ENCODE data around the gene PPFIA2.

The PPFIA2 gene

DNA sequence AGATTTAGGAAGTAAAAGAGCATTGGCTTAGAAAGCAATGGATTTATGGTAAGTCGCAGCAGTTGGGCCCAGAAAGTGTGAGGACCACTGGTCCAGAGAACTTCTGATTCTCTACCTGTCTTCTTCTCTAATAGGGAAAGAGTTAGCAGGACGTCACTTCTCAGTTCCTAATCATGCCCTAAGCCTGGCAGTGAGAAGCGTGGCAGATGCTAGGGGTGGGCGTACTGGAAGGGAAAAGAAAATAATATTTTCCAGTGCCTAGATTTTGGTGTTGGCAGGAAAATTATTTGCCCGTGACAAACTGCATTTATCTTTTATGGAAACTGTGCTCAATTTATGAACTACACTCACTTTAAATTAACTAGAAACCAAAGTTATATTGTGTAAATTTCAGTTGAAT is 212.3 kb downstream of the PPFIA2 start:
- no peak for DNase-seq (ENCODE audit: low read depth)

- no peak for DNase-seq (ENCODE audit: low read depth)
These were observed 215.5 kb downstream of the PPFIA2 start for GRCh38 chr12:81543621-81544139.

DNA sequence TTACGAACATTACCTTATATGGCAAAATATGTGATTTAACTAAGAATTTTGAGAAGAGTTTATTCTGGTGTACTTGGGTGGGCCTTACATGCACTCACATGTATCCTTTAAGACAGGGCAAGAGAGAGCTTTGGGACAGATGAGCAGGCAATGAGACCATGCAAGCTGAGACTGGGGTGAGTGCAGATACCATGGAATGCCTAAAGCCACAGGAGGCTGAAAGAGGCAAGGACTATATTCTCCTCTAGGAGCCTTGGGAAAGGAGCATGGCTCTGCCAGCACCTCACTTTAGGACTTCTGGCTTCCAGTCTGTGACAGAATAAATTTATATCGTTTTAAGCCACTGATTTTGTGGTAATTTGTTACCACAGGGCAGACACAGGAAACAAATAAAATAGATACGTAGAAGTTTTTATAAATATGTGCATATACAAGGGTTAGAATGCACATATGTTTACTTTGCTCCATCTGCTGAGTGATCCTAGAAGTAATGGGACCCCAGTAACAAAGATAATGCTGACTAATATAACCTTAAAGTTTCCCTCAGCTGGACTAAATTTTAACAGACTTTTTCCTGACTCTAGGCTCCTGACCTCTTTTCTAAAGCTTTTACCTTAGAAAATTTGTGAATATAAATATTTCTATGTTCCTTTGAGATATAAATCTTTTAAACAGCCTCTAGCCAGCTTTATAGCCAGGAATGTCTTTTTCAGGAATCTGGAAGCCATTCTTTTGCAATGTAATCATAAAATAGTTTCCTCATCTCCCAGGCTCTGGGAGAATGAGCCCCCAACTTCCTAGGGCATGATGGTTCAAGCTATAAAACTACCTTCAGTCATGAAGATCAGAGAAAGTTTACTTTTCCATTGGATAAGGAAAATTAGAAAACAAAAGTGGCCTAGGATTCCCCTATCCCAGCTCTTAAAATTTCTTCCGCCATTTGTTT is 216.8 kb downstream of the PPFIA2 start:
- no peak for DNase-seq (ENCODE audit: low read depth)

DNA sequence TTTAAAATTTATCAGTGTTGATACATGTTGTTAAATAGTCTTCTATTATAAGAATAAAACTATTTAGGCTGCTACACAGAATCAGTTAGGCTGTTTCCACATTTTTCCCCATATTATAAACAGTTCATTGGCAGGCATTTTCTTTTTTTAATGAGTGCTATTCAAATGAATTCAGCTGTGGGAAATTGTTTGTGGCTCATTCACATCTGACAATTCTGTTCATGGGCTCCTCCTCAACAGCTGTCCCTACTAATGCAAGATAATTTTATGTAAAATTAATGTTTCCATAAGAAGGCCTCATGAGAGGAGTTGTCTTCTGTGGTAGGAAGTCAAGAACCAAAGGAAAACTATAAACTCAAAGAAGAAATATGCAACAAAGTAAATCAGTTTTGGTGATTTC is 218.0 kb downstream of the PPFIA2 start:
- DNase-seq (ENCODE audit: low read depth) = no peak

DNA sequence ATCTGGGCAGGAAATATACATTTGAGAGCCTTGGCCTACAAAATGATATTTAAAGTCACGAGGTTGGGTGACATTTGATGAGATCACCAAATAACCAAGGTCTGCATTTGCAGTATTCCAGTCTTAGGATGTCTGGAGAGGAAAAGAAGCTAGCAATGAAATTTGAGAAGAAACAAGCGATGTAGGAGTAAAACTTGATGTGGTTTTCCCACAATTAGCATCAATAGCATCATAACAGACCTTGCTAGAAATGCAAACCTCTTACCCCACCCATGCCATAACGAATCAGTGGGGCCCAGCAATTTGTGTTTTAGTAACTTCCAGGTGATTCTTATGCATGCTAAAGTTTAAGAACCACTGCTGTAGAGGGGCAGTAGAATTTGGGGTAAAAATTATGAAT is 219.9 kb downstream of the PPFIA2 start:
- DNase-seq (ENCODE audit: low read depth) = no peak

- DNase-seq (ENCODE audit: low read depth) = no peak
These were observed 226.1 kb downstream of the PPFIA2 start for GRCh38 chr12:81533054-81533453.

DNA sequence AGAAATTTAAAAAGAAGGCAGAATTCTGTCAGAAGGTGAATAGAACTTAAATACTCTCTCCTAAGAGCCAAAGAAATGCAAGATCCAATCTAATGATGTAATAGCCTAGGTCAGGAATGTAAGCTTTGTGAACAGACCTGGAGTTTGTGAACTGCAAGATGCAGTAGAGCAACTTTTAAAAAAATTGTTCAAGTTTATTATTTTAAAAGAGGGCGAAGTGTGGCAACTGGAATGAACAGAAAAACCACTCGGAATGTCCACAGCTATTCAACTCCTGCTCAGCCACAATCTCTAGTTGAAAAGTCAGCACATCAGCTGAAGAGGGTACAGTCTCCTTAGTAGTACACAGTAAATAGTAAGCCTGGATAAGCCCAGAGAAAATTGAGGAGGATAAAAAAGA is 228.8 kb downstream of the PPFIA2 start:
- no peak for DNase-seq (ENCODE audit: low read depth)

DNA sequence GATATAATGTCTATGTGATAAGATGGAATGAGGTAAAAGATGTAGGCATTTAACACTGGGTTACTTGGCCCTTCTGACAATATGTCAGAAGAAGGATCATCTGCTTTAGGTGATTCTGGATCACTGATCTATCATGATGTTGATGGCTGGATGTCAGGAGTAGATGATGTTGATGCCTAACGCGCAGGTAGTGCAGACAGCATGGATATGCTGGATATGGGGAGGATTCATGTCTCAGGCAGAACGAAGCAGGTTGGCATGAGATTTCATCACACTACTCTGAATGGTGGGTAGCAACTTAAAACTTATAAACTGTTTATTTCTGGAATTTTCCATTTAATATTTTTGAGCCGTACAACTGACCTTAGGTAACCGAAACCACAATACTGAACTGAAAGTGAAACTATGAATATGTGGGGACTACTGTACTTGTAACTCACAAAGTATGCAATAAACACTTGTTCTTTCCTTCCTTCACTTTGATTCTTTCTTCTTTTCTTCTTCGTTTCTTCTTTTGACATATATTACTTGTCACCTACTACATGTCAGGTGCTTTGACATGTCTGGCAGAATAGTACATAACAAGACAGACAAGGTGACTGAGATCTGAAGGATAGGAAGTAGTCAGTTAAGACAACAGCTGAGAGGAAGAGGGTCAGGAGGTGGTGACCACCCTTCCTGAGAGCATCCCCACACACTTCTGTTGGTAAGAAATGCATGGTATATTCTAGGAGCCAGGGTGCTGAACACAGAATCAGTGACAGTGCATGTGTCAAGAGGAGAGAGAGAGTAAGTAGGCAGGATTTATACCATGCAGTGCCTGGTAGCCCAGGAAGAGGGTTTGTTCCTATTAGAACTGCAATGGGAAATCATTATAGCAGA is 238.8 kb downstream of the PPFIA2 start:
- no peak for DNase-seq (ENCODE audit: low read depth)

DNA sequence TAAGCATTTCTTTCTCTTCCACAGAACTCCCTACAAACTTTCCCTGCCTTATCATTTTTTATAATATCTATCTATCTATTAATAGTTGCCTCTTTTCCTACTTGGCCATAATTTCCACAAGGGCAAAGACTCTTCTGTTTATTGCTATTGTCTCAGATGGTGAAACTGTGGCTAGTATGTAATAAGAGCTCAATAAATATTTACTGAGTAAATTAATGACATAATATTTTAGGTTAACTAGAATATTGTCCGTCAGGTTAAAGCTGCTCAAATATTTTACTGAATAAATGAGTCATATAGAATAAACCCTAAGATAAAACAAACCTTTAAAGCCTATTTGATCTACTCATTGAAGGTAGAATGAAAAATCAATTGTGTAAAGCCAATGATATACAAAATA is 240.5 kb downstream of the PPFIA2 start:
- no peak for DNase-seq (ENCODE audit: low read depth)

GRCh38 chr12:81517296-81517695 is 241.9 kb downstream of the PPFIA2 start:
- no peak for DNase-seq (ENCODE audit: low read depth)

GRCh38 chr12:81502912-81503695 is 256.0 kb downstream of the PPFIA2 start:
- peak; percentile 90 for DNase-seq (ENCODE audit: low read depth)

GRCh38 chr12:81500788-81501187 is 258.4 kb downstream of the PPFIA2 start:
- no peak for DNase-seq (ENCODE audit: low read depth)

- no peak for DNase-seq (ENCODE audit: low read depth)
These were observed 259.3 kb downstream of the PPFIA2 start for GRCh38 chr12:81499809-81500208.

DNA sequence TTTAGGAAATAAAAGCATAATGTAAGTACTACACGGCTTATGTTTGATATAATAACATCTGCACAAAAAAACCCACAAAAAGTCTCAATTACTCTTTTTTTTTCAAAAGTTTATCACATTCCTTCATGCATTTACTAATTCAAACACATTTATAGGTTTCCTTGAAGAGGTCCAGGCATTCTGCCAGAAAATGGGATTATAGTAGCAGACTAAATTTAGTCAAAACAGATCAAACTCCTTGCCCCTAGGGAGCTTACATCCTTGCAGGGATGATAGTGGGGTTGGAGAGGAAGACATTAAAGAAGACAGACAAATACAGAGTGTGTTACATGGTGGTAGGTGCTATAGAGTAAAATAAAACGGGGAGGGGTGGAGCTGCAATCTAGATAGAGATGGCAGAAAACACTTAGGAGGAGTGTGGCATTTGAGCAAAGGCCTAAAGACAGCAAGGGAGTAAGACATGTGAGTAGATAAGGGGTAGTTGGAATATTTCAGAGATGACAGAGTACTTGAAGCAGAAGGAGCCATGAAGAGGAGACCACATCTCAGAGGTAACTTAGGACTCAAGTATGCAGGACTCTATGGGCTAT is 266.9 kb downstream of the PPFIA2 start:
- peak; percentile 9 for DNase-seq (ENCODE audit: low read depth)

- DNase-seq (ENCODE audit: low read depth) = no peak
These were observed 286.2 kb downstream of the PPFIA2 start for GRCh38 chr12:81472934-81473333.

GRCh38 chr12:81470923-81471322 is 288.2 kb downstream of the PPFIA2 start:
- DNase-seq (ENCODE audit: low read depth) = no peak

DNA sequence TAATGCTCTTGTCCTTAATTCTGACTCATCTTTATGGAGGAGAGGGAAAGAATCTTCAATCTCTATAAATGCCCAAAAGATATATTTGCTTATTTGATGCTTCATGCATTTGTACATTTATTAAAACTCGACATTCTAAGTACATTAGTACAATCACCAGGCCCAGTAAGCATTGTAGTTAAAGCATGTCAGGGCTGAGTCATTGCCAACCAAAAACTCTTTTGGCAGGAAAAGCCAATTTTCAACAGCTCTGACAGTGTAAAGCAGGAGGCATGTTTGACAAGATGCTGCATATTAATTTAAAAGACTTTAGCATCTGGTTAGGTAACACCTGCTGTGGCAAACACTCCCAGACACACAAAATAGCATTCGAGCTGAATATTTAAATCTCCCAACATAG is 290.9 kb downstream of the PPFIA2 start:
- peak; percentile 71 for DNase-seq (ENCODE audit: low read depth)

GRCh38 chr12:81465876-81466275 is 293.3 kb downstream of the PPFIA2 start:
- no peak for DNase-seq (ENCODE audit: low read depth)

DNA sequence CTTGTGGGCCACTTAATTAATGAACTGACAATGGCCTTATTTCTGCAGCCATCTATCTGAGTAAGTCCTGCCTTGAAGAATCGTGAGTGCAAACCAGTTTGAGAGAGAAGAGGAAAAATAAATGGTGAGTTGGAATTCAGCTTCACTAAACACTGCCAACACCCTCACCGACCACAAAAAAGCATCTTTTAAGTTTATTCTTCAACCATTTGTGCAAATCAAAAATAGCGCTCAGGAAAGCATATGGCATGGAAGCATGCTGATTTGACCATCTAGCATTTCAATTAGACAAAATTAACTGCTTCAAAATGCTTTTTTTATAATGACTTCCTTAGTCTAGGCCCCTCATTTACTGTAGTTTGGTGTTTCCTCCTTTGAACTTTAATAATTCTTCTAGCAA is 294.0 kb downstream of the PPFIA2 start:
- no peak for DNase-seq (ENCODE audit: low read depth)

DNA sequence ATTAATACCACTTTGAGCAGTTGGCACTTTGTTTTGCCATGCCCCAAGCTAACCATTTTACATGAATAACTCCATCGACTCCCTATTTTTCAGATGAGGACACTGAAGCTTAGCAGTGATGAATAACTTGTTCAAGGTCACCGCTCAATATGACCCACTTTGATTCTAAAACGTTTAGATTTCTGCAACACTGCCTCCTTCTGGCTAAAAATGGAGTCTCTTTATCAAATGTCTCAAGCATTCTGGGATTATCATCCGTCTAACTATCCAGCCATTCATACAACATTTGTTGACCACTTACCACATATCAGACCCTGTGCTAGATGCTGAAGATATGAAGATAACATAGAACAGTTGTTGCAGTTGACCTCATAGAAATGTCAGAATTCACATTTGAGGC is 298.0 kb downstream of the PPFIA2 start:
- no peak for DNase-seq (ENCODE audit: low read depth)

- DNase-seq (ENCODE audit: low read depth) = peak; percentile 45
These were observed 308.0 kb downstream of the PPFIA2 start for GRCh38 chr12:81450920-81451739.
